Stimulated activated naive CD8-positive, alpha-beta T cell treated with anti-CD3 and anti-CD28 coated beads, Interleukin-15, amount 100 ng/mL, for 72 hours (primary cell): ENCODE data around the gene LIN7C.

Experiments used
- ATAC-seq: fragments of 150-1000 bp; cut with Tn5 transposase; 2 replicates; pipeline ENCODE4 v1.10.0; 2021; ENCODE audit warnings: mild to moderate bottlenecking, moderate library complexity
- DNase-seq, 2 donors: peaks; one replicate each; pipeline ENCODE4 v3.0.0; 2021 to 2022
- H3K27ac Mint-ChIP-seq, 2 donors: one replicate each; pipeline ENCODE4 v1.8.0; 2022; ENCODE audit warnings: mild to moderate bottlenecking in 2 of 2, mixed read lengths in 2 of 2, moderate library complexity in 2 of 2
- H3K27me3 Mint-ChIP-seq: one replicate; pipeline ENCODE4 v1.8.0; 2022; ENCODE audit warnings: mixed read lengths
- H3K4me1 Mint-ChIP-seq: one replicate; pipeline ENCODE4 v1.8.0; 2022; ENCODE audit warnings: mild to moderate bottlenecking, mixed read lengths
- H3K4me3 Mint-ChIP-seq, 2 donors: one replicate each; pipeline ENCODE4 v1.8.0; 2022; ENCODE audit warnings: mild to moderate bottlenecking in 2 of 2, mixed read lengths in 2 of 2, moderate library complexity in 1 of 2
- H3K9me3 Mint-ChIP-seq, 2 donors: one replicate each; pipeline ENCODE4 v1.8.0; 2022; ENCODE audit warnings: mixed read lengths in 2 of 2

LIN7C gene

GRCh38 chr11:27506200-27507182 lies at the start of gene LIN7C:
Gene LIN7C (minus strand): TSS chr11:27506769. CDS start chr11:27506752, 17 bp downstream.
- no peaks in the 10 kb centered on the region for H3K27me3 Mint-ChIP-seq
- peaks cover 0 to 3% of the 10 kb centered on the region in 2 donors for H3K9me3 Mint-ChIP-seq
- ATAC-seq (peak; percentile 95), DNase-seq (peak; percentile 85 to 90)
- H3K27ac Mint-ChIP-seq = peak within 1 kb of the TSS; percentile 98 to 99
- peak within 1 kb of the TSS; percentile 96 to 98 for H3K4me3 Mint-ChIP-seq
- H3K4me1 Mint-ChIP-seq = peaks cover 36% of the 10 kb centered on the region

GRCh38 chr11:27555264-27555663 lies 48.7 kb upstream of the LIN7C start:
- H3K27ac Mint-ChIP-seq = no peak overlapping the region
- no peak overlapping the region for H3K4me3 Mint-ChIP-seq
- ATAC-seq (no peak), DNase-seq (no peak)
- no peaks in the 10 kb centered on the region for H3K27me3 Mint-ChIP-seq
- H3K4me1 Mint-ChIP-seq = no peaks in the 10 kb centered on the region
- peaks cover 0 to 6% of the 10 kb centered on the region in 2 donors for H3K9me3 Mint-ChIP-seq

DNA sequence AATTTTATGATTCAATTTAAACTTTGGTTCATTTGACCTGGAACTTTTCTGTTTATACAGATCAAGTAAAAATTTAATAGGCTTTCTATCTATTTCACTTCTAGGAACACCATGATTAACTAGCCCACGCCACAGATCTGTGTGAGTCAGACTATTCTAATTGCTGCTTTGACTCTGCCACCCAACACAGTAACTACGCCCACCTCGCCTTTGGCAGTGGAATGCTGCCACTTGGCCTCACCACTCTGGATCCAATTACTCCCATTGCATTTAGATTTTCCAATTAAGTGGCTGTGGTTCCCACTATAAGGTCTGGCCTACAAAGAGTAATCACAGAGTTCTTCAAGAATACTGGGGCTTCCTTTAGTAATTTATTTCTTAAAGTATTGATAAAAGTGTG lies 46.6 kb upstream of the LIN7C start:
- Mint-ChIP-seq H3K27ac (no peak overlapping the region), H3K4me1 (no peaks in the 10 kb centered on the region), H3K27me3 (no peaks in the 10 kb centered on the region), H3K4me3 (no peak overlapping the region), H3K9me3 (peaks cover 0 to 6% of the 10 kb centered on the region in 2 donors)
- ATAC-seq = no peak
- DNase-seq = no peak

GRCh38 chr11:27552341-27552740 lies 45.8 kb upstream of the LIN7C start:
- Mint-ChIP-seq H3K27ac (no peak overlapping the region), H3K4me1 (no peaks in the 10 kb centered on the region), H3K9me3 (peaks cover 0 to 6% of the 10 kb centered on the region in 2 donors), H3K27me3 (no peaks in the 10 kb centered on the region), H3K4me3 (no peak overlapping the region)
- no peak for ATAC-seq
- DNase-seq = no peak

- Mint-ChIP-seq H3K4me1 (no peaks in the 10 kb centered on the region), H3K27me3 (no peaks in the 10 kb centered on the region), H3K4me3 (no peak overlapping the region), H3K9me3 (peaks cover 0 to 6% of the 10 kb centered on the region in 2 donors), H3K27ac (no peak overlapping the region)
- no peak for DNase-seq
- no peak for ATAC-seq
Observed at GRCh38 chr11:27551127-27551526, 44.6 kb upstream of the LIN7C start.

DNA sequence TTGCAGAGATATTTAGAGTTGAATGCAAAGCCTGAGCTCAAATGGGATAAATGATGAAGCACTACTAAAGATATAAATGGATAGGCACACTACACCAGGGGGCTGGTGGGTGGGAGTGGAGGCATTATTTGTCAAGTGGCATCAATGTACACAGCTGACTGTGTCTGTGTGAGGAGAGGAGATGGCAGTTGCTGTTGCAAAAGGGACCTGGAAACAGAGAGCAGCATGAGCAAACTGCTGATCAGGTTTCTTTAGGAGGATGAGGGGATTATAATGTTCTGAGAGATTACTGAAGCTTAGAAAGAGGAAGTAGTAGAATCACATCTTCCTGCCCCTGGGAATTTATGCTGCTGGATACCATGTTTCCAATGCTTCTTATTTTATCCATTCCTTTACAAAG lies 39.4 kb upstream of the LIN7C start:
- Mint-ChIP-seq H3K27ac (no peak overlapping the region), H3K9me3 (peaks cover 0 to 22% of the 10 kb centered on the region in 2 donors), H3K4me3 (no peak overlapping the region), H3K27me3 (no peaks in the 10 kb centered on the region), H3K4me1 (no peaks in the 10 kb centered on the region)
- ATAC-seq (no peak), DNase-seq (no peak)

GRCh38 chr11:27545035-27545434 lies 38.5 kb upstream of the LIN7C start:
- Mint-ChIP-seq H3K4me3 (no peak overlapping the region), H3K9me3 (peaks cover 0 to 20% of the 10 kb centered on the region in 2 donors), H3K27ac (peak overlapping the region in 1 of 2 donors; percentile 34), H3K27me3 (no peaks in the 10 kb centered on the region), H3K4me1 (no peaks in the 10 kb centered on the region)
- DNase-seq (no peak), ATAC-seq (no peak)

DNA sequence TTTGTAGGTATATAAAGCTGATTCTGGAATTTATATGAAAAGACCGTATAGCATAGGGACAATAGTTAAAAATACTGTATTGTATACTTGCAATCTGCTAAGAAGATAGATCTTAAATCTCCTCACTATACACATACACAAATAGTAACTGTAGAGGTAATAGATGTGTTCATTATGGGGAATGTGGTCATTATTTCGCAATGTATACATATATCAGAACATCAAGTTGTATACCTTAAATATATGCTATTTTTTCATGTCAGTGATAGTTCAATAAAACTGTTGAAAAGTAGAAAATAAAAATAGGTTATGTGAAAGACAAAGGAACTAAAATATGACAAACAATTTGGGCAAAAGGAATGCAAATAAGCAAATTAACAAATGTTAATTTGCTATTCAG lies 35.2 kb upstream of the LIN7C start:
- no peak overlapping the region for H3K4me3 Mint-ChIP-seq
- ATAC-seq (no peak), DNase-seq (no peak)
- H3K27ac Mint-ChIP-seq = no peak overlapping the region
- no peaks in the 10 kb centered on the region for H3K4me1 Mint-ChIP-seq
- peaks cover 0 to 20% of the 10 kb centered on the region in 2 donors for H3K9me3 Mint-ChIP-seq
- no peaks in the 10 kb centered on the region for H3K27me3 Mint-ChIP-seq

DNA sequence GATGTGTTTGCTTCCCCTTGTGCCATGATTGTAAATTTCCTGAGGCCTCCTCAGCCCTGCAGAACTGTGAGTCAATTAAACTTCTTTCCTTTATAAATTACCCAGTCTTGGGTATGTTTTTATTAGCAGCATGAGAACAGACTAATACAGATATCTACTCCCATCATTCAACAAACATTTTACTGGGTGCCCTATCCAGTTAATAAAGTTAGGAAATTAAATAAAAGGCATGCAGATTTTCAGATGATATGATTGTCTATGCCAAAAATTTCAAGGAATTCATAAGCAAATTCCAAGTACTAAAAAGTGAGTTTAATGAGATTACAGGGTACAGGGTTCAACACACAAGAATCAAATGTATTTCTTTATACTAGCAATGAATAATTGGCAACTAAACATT lies 33.5 kb upstream of the LIN7C start:
- no peaks in the 10 kb centered on the region for H3K27me3 Mint-ChIP-seq
- H3K4me3 Mint-ChIP-seq = no peak overlapping the region
- ATAC-seq (no peak), DNase-seq (no peak)
- no peaks in the 10 kb centered on the region for H3K4me1 Mint-ChIP-seq
- H3K27ac Mint-ChIP-seq = no peak overlapping the region
- peaks cover 0 to 20% of the 10 kb centered on the region in 2 donors for H3K9me3 Mint-ChIP-seq

DNA sequence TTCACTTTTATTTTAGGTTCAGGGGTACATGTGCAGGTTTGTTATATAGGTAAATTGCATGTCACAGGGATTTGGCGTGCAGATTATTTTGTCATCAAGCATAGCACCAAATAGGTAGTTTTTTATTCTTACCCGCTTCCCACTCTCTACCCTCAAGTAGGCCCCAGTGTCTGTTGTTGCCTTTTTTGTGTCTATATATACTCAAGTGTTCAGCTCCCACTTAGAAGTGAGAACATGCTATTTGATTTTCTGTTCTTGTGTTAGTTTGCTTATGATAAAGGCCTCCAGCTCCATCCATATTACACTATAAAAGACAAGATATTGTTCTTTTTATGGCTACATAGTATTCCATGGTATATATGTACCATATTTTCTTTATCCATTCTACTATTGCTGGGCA lies 28.5 kb upstream of the LIN7C start:
- no peak overlapping the region for H3K4me3 Mint-ChIP-seq
- H3K27ac Mint-ChIP-seq = no peak overlapping the region
- H3K4me1 Mint-ChIP-seq = no peaks in the 10 kb centered on the region
- no peaks in the 10 kb centered on the region for H3K9me3 Mint-ChIP-seq
- H3K27me3 Mint-ChIP-seq = no peaks in the 10 kb centered on the region
- no peak for DNase-seq
- ATAC-seq = no peak

GRCh38 chr11:27532652-27533325 lies 26.2 kb upstream of the LIN7C start:
- Mint-ChIP-seq H3K4me1 (no peaks in the 10 kb centered on the region), H3K9me3 (no peaks in the 10 kb centered on the region), H3K27ac (no peak overlapping the region), H3K27me3 (no peaks in the 10 kb centered on the region), H3K4me3 (no peak overlapping the region)
- DNase-seq = no peak
- no peak for ATAC-seq

- no peak overlapping the region for H3K27ac Mint-ChIP-seq
- no peaks in the 10 kb centered on the region for H3K9me3 Mint-ChIP-seq
- H3K4me3 Mint-ChIP-seq = no peak overlapping the region
- DNase-seq = no peak
- H3K27me3 Mint-ChIP-seq = no peaks in the 10 kb centered on the region
- ATAC-seq = no peak
- H3K4me1 Mint-ChIP-seq = no peaks in the 10 kb centered on the region
Observed at GRCh38 chr11:27528712-27529111, 22.1 kb upstream of the LIN7C start.

DNA sequence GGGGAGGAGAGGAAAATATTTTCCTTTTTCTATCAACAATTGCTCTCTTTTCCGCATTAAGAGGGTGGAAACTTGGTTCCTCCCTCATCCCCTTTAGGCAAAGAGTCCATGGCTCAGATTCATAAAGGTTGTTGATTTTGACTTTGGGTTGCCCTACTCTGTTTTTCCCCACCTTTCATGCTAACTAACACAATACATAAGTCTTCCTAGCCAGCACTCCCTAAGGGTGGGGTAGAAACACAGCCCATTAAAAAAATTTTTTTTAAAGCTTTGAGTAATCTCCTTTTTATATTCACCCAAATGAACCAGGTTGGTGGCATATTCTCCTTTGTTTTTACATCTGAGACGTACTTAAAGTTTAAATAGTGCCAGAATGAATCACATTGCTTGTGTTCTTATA lies 20.0 kb upstream of the LIN7C start:
- Mint-ChIP-seq H3K4me3 (no peak overlapping the region), H3K27me3 (no peaks in the 10 kb centered on the region), H3K9me3 (no peaks in the 10 kb centered on the region), H3K27ac (no peak overlapping the region), H3K4me1 (no peaks in the 10 kb centered on the region)
- ATAC-seq (no peak), DNase-seq (no peak)

DNA sequence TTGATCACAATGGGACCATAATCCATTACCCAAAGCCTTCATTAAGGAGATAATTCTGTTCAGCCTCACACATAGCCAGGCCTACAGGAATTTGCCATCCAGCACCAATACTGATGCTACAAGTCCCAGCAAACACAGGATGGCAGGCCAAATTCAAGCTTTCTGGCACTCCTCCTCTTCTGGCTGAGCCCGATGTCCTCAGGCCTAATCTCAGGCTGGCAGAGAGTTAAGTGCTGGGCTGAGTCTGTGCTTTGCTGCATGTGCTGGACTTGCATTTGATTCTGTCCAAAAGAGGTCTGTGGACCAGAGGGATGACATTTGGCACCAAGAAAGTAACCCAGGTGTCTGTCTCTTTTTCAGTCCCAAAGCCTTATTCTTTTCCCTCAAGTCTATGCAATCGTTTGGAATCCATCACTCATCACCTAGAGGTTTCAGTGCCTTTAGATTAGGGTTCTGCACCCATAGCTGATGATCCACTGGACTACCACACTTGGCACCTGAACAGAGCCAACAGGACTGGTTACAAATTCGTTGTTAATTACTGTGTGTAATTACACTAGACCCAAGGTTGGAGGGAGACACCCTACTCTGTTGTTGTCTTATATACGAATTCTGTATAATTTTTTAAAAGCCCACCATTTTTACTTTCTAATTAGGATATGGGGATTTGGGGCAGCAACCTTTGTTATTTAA lies 19.4 kb upstream of the LIN7C start:
- no peak overlapping the region for H3K27ac Mint-ChIP-seq
- DNase-seq (no peak), ATAC-seq (no peak)
- no peak overlapping the region for H3K4me3 Mint-ChIP-seq
- no peaks in the 10 kb centered on the region for H3K27me3 Mint-ChIP-seq
- H3K9me3 Mint-ChIP-seq = no peaks in the 10 kb centered on the region
- H3K4me1 Mint-ChIP-seq = no peaks in the 10 kb centered on the region

DNA sequence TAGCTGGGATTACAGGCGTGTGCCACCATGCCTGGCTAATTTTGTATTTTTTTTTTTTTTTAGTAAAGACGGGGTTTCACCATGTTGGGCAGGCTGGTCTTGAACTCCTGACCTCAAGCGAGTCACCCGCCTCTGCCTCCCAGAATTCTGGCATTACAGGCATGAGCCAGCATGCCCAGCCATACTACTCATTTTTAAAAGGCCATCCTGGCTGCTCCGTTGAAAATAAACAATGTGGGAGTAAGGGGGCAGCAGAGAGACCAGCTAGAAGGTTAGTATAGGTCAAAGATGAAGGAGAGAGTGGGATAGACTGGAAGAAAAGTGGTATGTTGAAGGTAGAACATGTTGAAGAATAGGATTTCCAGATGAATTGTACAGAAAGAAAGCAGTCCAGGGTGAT lies 17.6 kb upstream of the LIN7C start:
- Mint-ChIP-seq H3K4me1 (no peaks in the 10 kb centered on the region), H3K27ac (no peak overlapping the region), H3K4me3 (no peak overlapping the region), H3K9me3 (no peaks in the 10 kb centered on the region), H3K27me3 (peaks cover 1% of the 10 kb centered on the region)
- no peak for ATAC-seq
- DNase-seq = no peak

DNA sequence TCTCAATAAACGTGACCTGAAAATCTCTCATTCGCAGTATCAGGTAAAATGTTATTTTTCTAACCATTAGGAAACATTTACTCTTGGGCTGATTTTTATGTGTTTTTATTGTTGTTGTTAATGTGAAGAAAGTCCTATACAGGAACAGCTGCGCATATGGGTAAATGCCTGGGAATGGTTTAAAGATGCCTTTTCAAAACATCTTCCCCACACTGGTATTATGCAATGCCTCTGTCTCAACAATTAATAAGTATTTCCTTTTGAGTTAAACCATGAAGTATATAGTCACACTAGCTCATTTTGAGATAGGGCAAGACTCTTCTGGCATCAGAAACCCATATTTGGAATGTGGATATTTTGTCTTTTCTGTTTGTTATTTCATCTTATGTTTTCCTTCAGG lies 13.7 kb upstream of the LIN7C start:
- ATAC-seq = no peak
- DNase-seq = no peak
- Mint-ChIP-seq H3K9me3 (no peaks in the 10 kb centered on the region), H3K4me3 (no peak overlapping the region), H3K27me3 (peaks cover 21% of the 10 kb centered on the region), H3K4me1 (no peaks in the 10 kb centered on the region), H3K27ac (no peak overlapping the region)
